ENCODE results near the gene KANK2.
"Not testable (repeated sequence)": the region's sequence is repeated elsewhere in the genome, so short reads cannot be mapped to it uniquely, and the experiment has no call there.

- TF ChIP-seq CTCF (IDR thresholded peaks at IDR 0.05; ENCODE audit: low read depth, low read length, poor library complexity, severe bottlenecking); EZH2phosphoT487 (IDR thresholded peaks at IDR 0.05; ENCODE audit: borderline replicate concordance, low read length): not testable (repeated sequence)
Measured at GRCh38 chr19:11180975-11181374, 16.4 kb downstream of the KANK2 start.
